A673 (cell line): ENCODE measurements around the gene PRR14. TPM values are rescaled to one million over a fixed set of nuclear protein-coding genes. Genes with fewer than 3 reads are reported as not detected.
"Not testable (repeated sequence)": the region's sequence is repeated elsewhere in the genome, so short reads cannot be mapped to it uniquely, and the experiment has no call there.

Experiments
- BruUV-seq: library from RNA; stranded (reverse); fragments of 400-500 nt; replicated peaks from 2 replicates; lab custom pipeline; 2021; lab: Mats Ljungman, UMichigan
- CTCF ChIA-PET: fragments of 300-600 bp; sonication (Branson Sonifier 250); formaldehyde crosslinking; loops from one replicate; lab custom pipeline; 2022; ENCODE audit warnings: antibody characterized with exemption; lab: Charles Lee
- POLR2A ChIA-PET: fragments of 300-600 bp; sonication (Branson Sonifier 250); formaldehyde crosslinking; loops from one replicate; lab custom pipeline; 2022; ENCODE audit warnings: antibody characterized with exemption; ENCODE audit not compliant: low non-redundant PET; lab: Charles Lee
- DNase-seq: peaks from one replicate; pipeline ENCODE4 v3.0.0-alpha.2; 2015; ENCODE audit warnings: low spot score
- H3K27ac ChIP-seq: fragments of 200-600 bp; sonication (generic); 2 replicates; pipeline ENCODE4 v1.5.1; 2016; ENCODE audit warnings: mixed run types, low read depth, mild to moderate bottlenecking, mixed read lengths, antibody characterized with exemption, low read length; ENCODE audit not compliant: poor library complexity, severe bottlenecking
- H3K27me3 ChIP-seq: fragments of 200-600 bp; sonication (generic); replicated peaks from 2 replicates; pipeline ENCODE4 v1.6.1; 2017; ENCODE audit warnings: mixed run types, low read depth, mild to moderate bottlenecking, mixed read lengths, antibody characterized with exemption, low read length; ENCODE audit not compliant: insufficient read depth, poor library complexity
- H3K36me3 ChIP-seq: fragments of 200-600 bp; sonication (generic); 2 replicates; pipeline ENCODE4 v1.6.1; 2016; ENCODE audit warnings: mixed run types, mild to moderate bottlenecking, mixed read lengths, antibody characterized with exemption, low read length; ENCODE audit not compliant: insufficient read depth, poor library complexity, severe bottlenecking
- H3K4me1 ChIP-seq: fragments of 200-600 bp; sonication (generic); 2 replicates; pipeline ENCODE4 v1.6.1; 2017; ENCODE audit warnings: mixed run types, mild to moderate bottlenecking, mixed read lengths, antibody characterized with exemption, low read length; ENCODE audit not compliant: insufficient read depth, poor library complexity, severe bottlenecking
- H3K4me3 ChIP-seq: fragments of 200-600 bp; sonication (generic); 2 replicates; pipeline ENCODE4 v1.5.1; 2016; ENCODE audit warnings: low read depth, mixed run types, mild to moderate bottlenecking, mixed read lengths, low read length; ENCODE audit not compliant: poor library complexity, severe bottlenecking
- H3K9me3 ChIP-seq: fragments of 200-600 bp; sonication (generic); 2 replicates; pipeline ENCODE4 v1.6.1; 2016; ENCODE audit warnings: mixed run types, low read depth, mild to moderate bottlenecking, mixed read lengths, antibody characterized with exemption, low read length; ENCODE audit not compliant: poor library complexity, severe bottlenecking
- EZH2 ChIP-seq: fragments of 200-600 bp; sonication (generic); IDR thresholded peaks from 2 replicates; pipeline ENCODE4 v1.6.1; 2017; ENCODE audit warnings: borderline replicate concordance, low read depth, mild to moderate bottlenecking, mixed read lengths, antibody characterized with exemption, low read length; ENCODE audit not compliant: poor library complexity, severe bottlenecking
- intact Hi-C: fragments of 100-400 bp; cut with micrococcal nuclease; formaldehyde crosslinking; loops from one replicate; pipeline ENCODE4 v1.10.0; 2022; ENCODE audit not compliant: unreplicated experiment
- total RNA-seq: library from RNA; stranded (reverse); gene quantifications from 2 replicates; pipeline ENCODE4 v1.2.3, GENCODE V29; 2021
- TF ChIP-seq, protein P1 (sequence below): fragments of 300-800, 200-600 bp; sonication (generic); conservative IDR thresholded peaks from 2 replicates; pipeline ENCODE4 v1.5.1; 2017; ENCODE audit warnings: low read depth, mild to moderate bottlenecking, antibody characterized with exemption, low read length, moderate library complexity, mixed read lengths

The PRR14 gene
- total RNA-seq, 1 experiment from 2014 or later, result 35.7 TPM

DNA sequence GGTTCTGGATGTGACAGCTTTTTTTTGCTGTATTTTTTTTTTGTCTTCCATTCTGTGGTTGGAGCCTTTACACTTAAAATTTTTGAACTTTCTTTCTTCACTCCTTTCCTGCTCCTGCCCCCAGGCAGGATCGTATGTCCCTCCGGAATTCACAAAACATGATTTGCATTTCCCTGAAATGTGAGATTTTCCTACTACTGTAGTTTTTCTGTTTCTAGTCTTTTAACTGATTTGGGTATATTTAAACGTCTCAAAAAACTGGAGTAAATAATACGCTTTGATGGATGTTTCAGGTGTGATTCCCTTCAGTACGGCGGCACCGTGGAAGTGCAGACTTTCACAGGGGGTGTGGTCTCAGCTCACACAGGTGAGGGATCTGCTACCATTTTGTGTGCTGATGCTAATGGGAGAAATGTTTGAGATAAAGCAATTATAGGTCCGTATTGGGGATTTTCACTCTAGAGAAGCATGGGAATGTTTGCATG is 48.9 kb downstream of the PRR14 start:
- Histone ChIP-seq H3K36me3 (peaks cover 37% of the 10 kb centered on the region), H3K27ac (peak overlapping the region; percentile 100), H3K4me1 (peaks cover 16% of the 10 kb centered on the region), H3K4me3 (peak overlapping the region; percentile 96), H3K9me3 (no peaks in the 10 kb centered on the region), H3K27me3 (no peaks in the 10 kb centered on the region)
- CTCF ChIA-PET, result no interaction called here
- no peak for DNase-seq
- intact Hi-C loops, result loop anchor here (2.0 to 10.0 kb wide), 2 partner anchors 41 to 635 kb away; partner anchors contain the start of genes ALDOA and FBRS
- TF ChIP-seq, protein P1, sequence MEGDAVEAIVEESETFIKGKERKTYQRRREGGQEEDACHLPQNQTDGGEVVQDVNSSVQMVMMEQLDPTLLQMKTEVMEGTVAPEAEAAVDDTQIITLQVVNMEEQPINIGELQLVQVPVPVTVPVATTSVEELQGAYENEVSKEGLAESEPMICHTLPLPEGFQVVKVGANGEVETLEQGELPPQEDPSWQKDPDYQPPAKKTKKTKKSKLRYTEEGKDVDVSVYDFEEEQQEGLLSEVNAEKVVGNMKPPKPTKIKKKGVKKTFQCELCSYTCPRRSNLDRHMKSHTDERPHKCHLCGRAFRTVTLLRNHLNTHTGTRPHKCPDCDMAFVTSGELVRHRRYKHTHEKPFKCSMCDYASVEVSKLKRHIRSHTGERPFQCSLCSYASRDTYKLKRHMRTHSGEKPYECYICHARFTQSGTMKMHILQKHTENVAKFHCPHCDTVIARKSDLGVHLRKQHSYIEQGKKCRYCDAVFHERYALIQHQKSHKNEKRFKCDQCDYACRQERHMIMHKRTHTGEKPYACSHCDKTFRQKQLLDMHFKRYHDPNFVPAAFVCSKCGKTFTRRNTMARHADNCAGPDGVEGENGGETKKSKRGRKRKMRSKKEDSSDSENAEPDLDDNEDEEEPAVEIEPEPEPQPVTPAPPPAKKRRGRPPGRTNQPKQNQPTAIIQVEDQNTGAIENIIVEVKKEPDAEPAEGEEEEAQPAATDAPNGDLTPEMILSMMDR, result no peak
- TF ChIP-seq EZH2, result no peak
- BruUV-seq, result no TSS peak
- POLR2A ChIA-PET, result no interaction called here

DNA sequence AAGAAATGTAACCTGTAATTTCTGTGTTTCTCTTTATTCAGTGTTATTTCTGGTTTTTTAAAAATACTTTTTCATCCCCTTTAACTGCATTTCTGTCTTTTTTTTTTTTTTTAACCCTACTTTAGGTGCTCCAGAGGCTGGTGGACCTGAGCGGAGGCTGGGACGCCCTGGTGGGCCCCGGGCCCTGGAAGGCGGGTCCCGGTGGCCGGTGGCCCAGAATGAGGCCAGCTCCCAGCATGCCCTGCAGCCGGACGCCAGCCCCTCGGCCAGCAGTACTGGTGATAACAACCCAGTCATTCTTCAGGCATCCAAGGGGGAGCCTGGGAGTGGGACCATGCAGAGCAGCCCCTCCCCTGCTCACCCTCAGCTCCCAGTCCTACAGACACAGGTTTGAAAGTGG is 49.7 kb downstream of the PRR14 start:
- BruUV-seq, result no TSS peak
- no peak for DNase-seq
- no peak for TF ChIP-seq EZH2
- TF ChIP-seq, protein P1, result no peak
- H3K4me3 ChIP-seq, result peak overlapping the region; percentile 96
- ChIA-PET CTCF (no interaction called here), POLR2A (no interaction called here)
- H3K27ac ChIP-seq, result peak overlapping the region; percentile 44
- intact Hi-C loops, result no loop called here
- H3K27me3 ChIP-seq, result no peaks in the 10 kb centered on the region
- no peaks in the 10 kb centered on the region for H3K9me3 ChIP-seq
- peaks cover 45% of the 10 kb centered on the region for H3K36me3 ChIP-seq
- H3K4me1 ChIP-seq, result peaks cover 16% of the 10 kb centered on the region

GRCh38 chr16:30700971-30701370 is 50.2 kb downstream of the PRR14 start:
- CTCF ChIA-PET, result no interaction called here
- Histone ChIP-seq H3K4me1 (peaks cover 16% of the 10 kb centered on the region), H3K27ac (peak overlapping the region; percentile 44), H3K9me3 (no peaks in the 10 kb centered on the region), H3K4me3 (no peak overlapping the region), H3K36me3 (peaks cover 50% of the 10 kb centered on the region), H3K27me3 (no peaks in the 10 kb centered on the region)
- TF ChIP-seq, protein P1, result no peak
- TF ChIP-seq EZH2, result no peak
- no TSS peak for BruUV-seq
- no peak for DNase-seq
- POLR2A ChIA-PET, result no interaction called here
- intact Hi-C loops, result no loop called here

- H3K27me3 ChIP-seq, DNase-seq, H3K4me3 ChIP-seq, H3K27ac ChIP-seq, BruUV-seq, CTCF ChIA-PET, intact Hi-C loops, H3K9me3 ChIP-seq: not testable (repeated sequence)
- POLR2A ChIA-PET, result interaction anchor here (0.6 kb wide), 1 partner anchor 8 kb away, joined by 4 read pairs; no protein-coding TSS in a partner anchor
- peaks cover 71% of the 10 kb centered on the region for H3K36me3 ChIP-seq
- H3K4me1 ChIP-seq, result peaks cover 12% of the 10 kb centered on the region
Observed at GRCh38 chr16:30703071-30703470, 52.3 kb downstream of the PRR14 start.
